ENCODE results near the gene DEF6.
A peak's percentile ranks its signal among the peaks of the same experiment; 100 is the strongest.
"Not testable (repeated sequence)": the region's sequence is repeated elsewhere in the genome, so short reads cannot be mapped to it uniquely, and the experiment has no call there.

Gene DEF6

GRCh38 chr6:35280903-35281302, 16.7 kb upstream of the DEF6 start:
- no peak for FAIRE-seq
- no peak for DNase-seq (ENCODE audit: insufficient read length, low spot score)

- no peak for FAIRE-seq
- DNase-seq (ENCODE audit: insufficient read length, low spot score), result no peak
Observed at GRCh38 chr6:35282472-35282871, 15.1 kb upstream of the DEF6 start.

- DNase-seq (ENCODE audit: insufficient read length, low spot score) (no peak), FAIRE-seq (no peak)
Observed at GRCh38 chr6:35283361-35283760, 14.3 kb upstream of the DEF6 start.

- DNase-seq (ENCODE audit: insufficient read length, low spot score) (no peak), FAIRE-seq (no peak)
Observed at GRCh38 chr6:35287671-35288396, 9.8 kb upstream of the DEF6 start.

GRCh38 chr6:35288834-35289233, 8.8 kb upstream of the DEF6 start:
- no peak for FAIRE-seq
- DNase-seq (ENCODE audit: insufficient read length, low spot score), result no peak

- DNase-seq (ENCODE audit: insufficient read length, low spot score) (no peak), FAIRE-seq (no peak)
Observed at GRCh38 chr6:35291491-35291890, 6.1 kb upstream of the DEF6 start.

GRCh38 chr6:35292494-35292893, 5.1 kb upstream of the DEF6 start:
- DNase-seq (ENCODE audit: insufficient read length, low spot score) (no peak), FAIRE-seq (no peak)

GRCh38 chr6:35293681-35294080, 3.9 kb upstream of the DEF6 start:
- DNase-seq (ENCODE audit: insufficient read length, low spot score) (no peak), FAIRE-seq (no peak)

- DNase-seq (ENCODE audit: insufficient read length, low spot score), result no peak
- peak; percentile 88 for FAIRE-seq
Observed at GRCh38 chr6:35294308-35294945, 3.2 kb upstream of the DEF6 start.

- FAIRE-seq (no peak), DNase-seq (ENCODE audit: insufficient read length, low spot score) (no peak)
Observed at GRCh38 chr6:35295036-35295435, 2.6 kb upstream of the DEF6 start.

GRCh38 chr6:35295521-35296315, 1.9 kb upstream of the DEF6 start:
- DNase-seq (ENCODE audit: insufficient read length, low spot score), result no peak
- FAIRE-seq, result no peak

- FAIRE-seq, result no peak
Observed at GRCh38 chr6:35296931-35297600, 552 bp upstream of the DEF6 start.

GRCh38 chr6:35298625-35299140, 1.1 kb downstream of the DEF6 start:
- no peak for FAIRE-seq
- no peak for DNase-seq (ENCODE audit: insufficient read length, low spot score)

More at GRCh38 chr6:35296931-35297600, 552 bp upstream of the DEF6 start:
- DNase-seq (ENCODE audit: insufficient read length, low spot score), result no peak

- FAIRE-seq (peak; percentile 11), DNase-seq (ENCODE audit: insufficient read length, low spot score) (no peak)
Observed at GRCh38 chr6:35299674-35300073, 2.1 kb downstream of the DEF6 start.

GRCh38 chr6:35300848-35301247, 3.2 kb downstream of the DEF6 start:
- DNase-seq (ENCODE audit: insufficient read length, low spot score) (no peak), FAIRE-seq (peak; percentile 14)

GRCh38 chr6:35302604-35303241, 5.1 kb downstream of the DEF6 start:
- DNase-seq (ENCODE audit: insufficient read length, low spot score) (peak; percentile 77), FAIRE-seq (peak; percentile 96)

- no peak for FAIRE-seq
- DNase-seq (ENCODE audit: insufficient read length, low spot score), result no peak
Observed at GRCh38 chr6:35304299-35304698, 6.7 kb downstream of the DEF6 start.

GRCh38 chr6:35305117-35305516, 7.5 kb downstream of the DEF6 start:
- no peak for FAIRE-seq

GRCh38 chr6:35307138-35307537, 9.5 kb downstream of the DEF6 start:
- not testable (repeated sequence) for FAIRE-seq; DNase-seq (ENCODE audit: insufficient read length, low spot score)

More at GRCh38 chr6:35305117-35305516, 7.5 kb downstream of the DEF6 start:
- no peak for DNase-seq (ENCODE audit: insufficient read length, low spot score)

GRCh38 chr6:35308543-35308942, 10.9 kb downstream of the DEF6 start:
- DNase-seq (ENCODE audit: insufficient read length, low spot score); FAIRE-seq: not testable (repeated sequence)
